ENCODE data around the gene MYDGF.
A peak's percentile ranks its signal among the peaks of the same experiment; 100 is the strongest.

Gene MYDGF

DNA sequence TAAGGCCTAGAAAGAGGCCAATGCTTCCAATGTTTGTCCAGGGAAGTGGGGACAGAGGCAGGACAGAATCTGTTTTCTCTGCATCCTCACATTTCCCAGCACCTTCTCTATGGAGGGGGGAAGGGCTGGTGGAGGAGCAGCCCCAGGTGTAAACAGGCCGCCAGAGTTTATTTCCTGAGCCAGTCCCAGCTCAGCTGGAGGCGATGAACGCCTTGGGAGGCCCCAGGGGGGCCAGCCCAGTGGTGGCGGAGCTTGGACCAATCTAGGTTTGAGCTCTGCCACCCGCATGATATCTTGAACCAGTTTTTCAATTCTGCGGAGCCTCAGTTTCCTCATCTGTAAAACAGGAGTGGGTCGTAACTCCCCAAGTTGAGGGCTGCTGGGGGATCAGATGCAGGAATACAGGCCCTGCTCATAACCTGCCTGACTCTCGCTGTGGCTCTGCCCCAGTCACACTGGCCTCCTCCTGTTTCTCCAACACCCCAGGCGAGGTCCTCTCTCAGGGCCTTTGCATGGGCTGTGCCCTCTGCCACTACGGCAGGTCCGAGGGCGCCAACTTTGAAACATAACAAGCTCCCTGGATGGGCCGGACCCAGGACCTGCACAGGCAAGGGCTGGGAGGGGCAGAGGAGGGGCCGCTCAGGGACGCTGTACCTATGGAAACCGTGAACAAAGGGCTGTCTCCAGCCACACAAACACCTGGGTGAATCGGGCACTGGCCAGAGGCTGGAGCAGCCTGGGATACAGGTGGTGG is 29.7 kb downstream of the MYDGF start:
- no peak for DNase-seq

DNA sequence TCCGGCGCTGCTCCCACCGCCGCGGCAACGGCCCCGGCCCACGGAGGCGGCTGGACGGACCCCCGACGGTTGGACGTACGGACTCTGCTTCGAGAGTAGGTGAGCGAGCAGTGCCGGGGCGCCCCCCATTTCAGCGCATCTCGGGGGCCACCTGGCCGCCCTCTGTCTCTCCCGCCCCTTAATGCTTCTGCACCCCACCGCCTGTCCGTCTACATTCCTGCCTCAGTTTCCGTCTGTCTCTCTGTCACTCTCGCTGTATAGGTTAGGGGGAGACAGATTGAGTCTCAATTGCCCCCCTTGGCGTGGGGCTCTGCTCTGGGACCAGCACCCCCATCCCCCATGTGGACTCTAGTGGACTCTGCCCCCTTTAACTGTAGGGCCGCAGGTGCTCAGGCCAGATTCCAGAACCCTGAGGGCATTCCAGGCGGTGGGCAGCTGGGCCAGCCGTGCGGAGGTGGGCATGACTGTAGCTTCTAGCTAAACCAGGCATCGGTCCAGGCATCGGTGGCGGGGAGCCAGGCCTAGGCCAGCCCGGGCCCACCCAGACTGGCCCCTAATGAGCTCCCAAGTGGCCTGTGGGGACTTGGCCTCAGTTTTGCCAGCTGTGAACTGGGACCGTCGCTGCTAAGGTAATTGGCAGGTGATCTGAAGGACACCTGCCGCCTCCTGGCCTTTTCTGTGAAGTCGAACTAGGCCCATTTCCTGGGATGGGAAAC is 30.5 kb downstream of the MYDGF start:
- DNase-seq: no peak

DNA sequence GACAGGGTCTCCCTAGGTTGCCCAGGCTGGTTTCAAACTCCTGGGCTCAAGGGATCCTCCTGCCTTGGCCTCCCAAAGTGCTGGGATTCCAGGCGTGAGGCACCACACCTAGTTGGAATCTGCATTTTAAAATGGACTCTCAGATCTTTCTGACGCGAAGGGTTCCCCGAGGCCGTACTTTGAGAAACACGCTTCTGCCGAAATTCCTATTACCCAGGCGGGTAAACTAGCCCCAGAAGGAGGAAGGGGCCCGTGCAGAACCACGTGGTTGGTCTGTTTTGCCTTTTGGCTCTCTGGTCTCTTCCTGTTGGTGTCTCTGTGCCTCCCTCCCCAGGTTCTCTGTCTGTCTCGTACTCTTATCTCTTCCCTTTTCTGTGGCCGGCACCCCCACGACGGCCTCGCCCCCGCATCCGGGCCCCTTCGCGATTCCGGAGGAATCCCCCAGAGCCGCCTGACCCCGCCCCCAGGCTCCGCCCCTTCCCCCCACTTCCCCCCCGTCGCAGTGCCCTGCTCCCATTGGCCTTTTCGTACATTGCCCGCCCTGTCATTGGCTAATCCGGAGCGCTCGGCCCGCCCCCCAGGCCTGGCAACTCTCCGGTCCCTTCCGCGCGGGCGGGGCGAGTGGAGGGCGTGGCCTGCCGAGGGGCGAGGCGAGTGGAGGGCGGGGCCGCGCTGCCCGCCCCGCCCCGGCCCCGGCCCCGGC is 31.2 kb downstream of the MYDGF start, which contains the start of gene TNFAIP8L1:
Gene TNFAIP8L1, plus strand, starts transcription at position 689 of the 703 bp plus-strand sequence. CDS start 12,354 bp downstream, outside the sequence.
- peak; percentile 99 for DNase-seq

DNA sequence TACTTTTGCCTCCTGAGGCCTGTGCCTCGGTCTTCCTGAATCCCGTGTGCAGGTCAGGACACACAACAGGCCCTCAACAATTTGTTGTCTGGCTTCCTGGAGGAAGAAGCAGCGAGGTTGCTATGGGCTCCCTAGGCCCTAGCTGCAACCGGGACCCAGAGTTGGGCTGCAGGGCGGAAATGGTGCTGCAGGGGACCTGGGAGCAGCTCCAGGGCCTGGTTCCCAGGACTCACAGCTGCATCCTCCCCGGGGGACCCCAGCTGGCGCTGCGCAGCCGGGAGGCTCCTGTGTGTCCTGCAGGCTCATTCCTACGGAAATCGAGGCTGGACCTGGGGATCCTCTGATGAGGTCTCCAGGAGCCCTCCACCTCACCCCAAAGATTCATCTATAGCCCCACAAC is 31.8 kb downstream of the MYDGF start:
- no peak for DNase-seq

DNA sequence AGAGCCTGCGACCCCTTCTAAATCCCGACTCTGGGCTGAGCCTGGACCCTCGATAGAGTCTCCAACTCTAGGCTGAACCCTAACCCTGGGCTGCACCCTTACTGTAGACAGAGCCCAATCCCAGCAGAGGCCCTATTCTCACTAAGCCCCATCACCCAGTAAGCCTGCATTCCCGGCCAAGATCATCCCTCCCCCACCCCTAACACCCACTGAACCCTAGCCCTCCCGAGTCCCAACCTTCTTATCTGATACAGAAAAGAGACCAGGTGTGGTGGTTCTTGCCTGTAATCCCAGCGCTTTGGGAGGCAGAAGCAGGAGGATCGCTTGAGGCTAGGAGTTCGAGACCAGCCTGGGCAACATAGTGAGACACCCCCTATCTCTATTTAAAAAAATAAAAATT is 33.4 kb downstream of the MYDGF start:
- DNase-seq: no peak

DNA sequence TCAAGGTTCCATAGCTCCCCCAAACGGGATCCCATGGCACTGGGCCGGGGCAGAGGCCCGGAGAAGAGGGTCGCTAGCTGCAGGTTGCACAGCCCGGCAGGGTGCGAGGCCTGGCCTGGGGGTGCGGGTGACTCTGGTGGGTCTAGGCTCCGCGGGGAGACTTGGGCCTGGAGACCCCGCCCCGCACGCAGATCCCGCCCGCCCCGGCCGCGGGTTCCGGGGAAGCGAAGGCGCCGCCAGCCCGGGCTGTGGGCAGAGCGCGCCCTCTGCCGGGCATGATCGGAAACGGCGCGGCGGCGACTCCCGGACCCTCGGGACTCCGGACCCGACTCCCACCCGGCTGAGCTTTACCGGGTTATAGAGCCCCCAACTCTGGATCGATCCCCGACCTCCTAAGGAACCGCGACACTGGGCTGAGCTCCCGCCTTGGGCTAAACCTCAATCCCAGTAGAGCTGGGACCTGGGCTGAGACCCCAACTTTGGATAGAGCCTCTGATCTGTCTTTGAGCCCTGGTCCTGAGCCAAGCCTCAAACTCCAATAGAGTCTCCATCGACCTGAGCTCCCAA is 33.9 kb downstream of the MYDGF start:
- peak; percentile 62 for DNase-seq

DNA sequence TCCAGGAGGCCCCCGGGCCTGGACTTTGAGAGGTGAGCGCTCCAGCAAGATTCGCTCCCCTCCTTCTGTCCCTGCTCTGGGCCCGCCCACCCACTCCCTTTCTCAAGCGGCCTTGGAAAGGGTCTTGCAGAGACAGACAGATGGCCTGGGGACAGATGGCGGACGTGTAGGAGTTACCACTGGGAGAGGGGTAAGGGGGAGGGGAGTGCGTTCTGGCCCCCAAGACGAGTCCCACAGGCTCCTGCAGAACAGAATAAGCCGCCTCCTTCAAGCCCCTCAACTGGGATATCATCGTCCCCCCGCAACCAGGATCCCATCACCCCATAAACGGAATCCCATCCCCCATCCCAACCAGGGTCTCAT is 34.4 kb downstream of the MYDGF start:
- DNase-seq: no peak

DNA sequence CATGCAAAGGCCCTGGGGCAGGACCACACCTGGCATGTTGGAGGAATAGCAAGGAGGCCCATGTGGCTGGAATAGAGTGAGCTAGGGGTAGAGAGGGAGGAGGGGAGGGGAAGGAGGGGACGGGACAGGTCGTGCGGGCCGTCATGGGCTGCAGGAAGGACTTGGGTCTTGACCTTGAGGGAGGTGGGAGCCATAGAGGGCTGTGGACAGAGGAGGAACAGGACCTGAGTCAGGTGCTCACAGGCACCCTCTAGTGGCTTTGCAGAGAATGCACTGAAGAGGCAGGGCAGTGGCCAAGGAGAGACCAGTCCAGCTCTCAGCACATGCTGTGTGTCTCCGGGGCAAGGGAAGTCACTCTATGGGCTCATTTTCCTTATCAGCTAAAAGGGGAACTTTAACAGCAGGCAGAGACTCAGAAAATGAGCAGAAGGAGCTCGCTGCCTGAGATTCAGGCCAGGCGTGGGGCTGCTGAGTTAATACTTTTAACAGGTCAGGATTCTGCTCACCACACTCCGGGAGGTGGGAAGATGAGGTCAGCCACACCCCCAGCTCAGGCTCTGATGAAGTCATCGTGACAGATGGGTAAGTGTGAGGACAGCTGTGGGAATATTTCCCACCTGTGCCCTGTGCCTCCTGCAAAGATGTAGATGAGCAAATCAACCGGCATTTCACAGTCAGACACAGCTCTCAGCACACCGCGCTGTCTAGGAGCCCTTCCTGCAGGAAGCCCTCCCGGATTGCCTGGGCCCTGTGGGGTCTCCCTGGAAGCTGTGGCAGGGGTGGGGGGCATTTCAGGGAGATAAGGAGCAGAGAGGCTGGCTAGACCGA is 36.8 kb downstream of the MYDGF start:
- no peak for DNase-seq

DNA sequence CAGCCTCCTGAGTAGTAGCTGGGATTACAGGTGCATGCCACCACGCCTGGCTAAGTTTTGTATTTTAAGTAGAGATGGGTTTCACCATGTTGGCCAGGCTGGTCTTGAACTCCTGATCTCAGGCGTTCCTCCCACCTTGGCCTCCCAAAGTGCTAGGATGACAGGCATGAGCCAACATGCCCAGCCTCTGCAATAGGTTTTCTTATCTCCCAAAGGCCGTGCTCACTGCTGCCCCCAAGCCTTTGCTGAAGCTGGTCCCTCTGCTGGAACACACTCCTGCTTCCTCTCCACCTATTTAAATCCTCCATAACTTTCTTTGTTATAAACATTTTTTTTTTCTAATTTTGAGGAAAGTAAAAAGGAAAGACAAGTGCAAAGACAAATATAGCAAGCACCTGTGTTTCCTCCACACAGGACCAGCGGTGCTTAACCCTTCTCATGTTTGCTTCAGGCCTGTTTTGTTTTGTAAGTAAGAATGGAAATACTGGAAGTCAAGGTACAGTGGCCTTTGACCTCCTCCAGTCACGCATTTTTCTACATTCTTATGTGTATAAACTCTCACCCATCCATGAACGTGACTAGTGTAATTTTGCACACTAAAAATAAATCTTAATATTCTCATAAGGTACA is 45.3 kb downstream of the MYDGF start:
- DNase-seq: no peak

DNA sequence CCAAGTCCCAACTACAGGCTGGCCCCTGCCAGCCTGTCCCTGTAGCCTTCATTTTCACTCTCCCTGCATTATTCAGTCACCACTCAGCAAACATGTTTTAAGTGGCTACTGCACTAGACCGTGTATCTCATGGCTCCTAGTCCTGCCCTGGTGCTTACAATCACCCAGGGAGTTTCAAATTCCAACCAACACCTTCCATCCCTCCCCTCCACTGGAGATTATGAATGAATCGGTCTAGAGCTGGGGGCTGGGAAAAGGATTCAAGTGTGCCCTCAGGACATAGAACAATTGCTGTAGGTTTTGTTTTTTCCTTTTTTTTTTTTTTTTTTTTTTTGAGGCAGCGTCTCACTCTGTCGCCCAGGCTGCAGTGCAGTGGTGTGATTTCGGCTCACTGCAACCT is 45.8 kb downstream of the MYDGF start:
- DNase-seq: no peak

DNA sequence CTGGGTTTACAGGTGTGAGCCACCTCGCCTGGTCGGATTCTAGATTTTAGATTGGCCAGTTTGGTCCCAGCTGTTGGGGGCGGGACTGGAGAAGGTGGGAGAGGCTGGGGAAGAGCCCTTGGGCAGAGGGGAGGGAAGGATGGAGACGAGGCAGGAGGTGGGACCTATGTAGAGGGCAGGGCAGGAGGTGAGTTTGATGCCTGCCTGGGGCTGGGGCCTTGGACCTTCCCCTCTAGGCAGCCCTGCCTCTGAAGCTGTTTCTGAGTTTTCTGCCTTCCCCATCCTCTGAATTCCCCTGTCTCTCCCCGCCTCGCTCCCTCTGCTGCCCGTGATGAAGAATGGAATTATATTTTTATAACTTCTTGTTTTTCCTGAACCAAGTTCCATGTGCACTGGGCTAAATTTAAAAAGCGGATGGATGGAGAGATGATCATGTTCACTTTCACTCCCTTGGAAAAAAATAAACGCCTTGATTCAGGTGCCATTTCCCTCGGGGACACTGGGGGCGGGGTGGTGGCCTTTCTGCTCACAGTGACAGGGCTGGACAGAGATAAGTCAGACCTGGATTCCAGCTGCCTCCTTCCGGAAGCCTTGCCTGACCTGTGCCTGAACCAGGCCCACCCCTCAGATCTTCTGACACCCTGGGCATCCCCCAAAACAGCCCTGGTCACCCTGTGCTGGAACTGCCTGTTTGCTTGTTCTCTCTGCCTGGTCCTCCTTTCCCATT is 47.3 kb downstream of the MYDGF start:
- DNase-seq: no peak

DNA sequence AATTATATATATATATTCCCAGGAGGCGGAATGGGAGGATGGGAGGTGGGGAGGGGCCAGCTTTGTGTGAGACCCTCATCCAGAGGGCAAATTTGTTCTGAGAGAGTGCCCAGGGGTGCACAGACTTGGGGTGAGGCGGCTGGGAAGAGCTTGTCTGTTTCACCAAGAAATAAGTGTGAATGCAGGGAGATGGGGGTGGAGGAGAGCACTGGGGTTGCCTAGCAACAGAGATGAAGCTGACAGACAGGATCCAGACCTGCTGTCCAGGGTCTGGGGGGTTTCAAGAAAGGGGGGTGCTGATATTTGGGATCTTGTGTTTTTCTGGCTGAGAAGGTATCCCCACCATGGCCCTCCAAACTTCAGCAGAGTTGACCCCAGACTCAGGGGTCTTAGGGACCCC is 49.5 kb downstream of the MYDGF start:
- DNase-seq: no peak

DNA sequence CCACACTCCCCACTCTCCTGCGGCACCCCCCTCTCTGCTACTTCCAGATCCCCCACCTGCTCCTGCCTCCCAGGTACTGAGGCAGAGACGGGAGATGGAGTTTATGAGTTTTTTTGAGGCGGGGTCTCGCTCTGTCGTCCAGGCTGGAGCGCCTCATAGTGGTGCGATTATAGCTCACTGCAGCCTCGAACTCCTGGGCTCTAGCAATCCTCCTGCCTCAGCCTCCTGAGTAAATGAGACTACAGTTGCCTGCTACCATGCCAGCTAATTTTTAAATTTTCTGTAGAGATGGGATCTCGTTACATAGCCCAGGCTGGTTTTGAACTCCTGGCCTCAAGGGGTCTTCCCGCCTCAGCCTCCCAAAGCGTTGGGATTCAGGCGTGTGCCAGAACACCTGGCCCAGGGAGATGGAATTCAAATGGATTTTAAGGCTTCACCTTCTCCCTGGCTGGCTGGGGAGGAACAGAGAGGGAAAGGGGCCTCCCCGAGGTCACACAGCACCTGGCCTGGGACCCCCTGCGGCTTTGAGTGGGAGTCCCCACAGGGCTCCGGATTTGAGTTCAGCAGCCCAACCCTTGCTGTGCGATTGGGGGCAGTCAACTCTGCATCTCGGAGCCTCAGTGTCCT is 50.4 kb downstream of the MYDGF start:
- no peak for DNase-seq

DNA sequence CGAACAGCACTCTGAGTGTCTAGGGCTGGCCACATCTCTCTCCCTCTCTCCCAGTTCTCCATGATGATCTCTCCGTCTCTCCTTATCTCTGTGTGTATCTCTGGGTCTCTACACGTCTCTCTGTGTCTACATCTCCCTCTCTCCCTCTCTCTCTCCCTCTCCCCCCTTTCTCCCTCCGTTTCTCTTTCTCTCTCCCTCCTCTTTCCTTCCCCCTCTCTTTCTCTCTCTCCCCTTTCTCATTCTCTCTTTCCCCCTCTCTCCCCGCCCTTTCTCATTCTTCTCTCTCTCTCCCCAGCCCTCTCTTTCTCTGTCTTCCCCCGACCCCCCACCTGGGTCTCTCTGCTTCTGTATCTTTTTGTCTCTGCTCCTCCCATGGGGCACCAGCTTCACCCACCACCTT is 52.1 kb downstream of the MYDGF start:
- no peak for DNase-seq

DNA sequence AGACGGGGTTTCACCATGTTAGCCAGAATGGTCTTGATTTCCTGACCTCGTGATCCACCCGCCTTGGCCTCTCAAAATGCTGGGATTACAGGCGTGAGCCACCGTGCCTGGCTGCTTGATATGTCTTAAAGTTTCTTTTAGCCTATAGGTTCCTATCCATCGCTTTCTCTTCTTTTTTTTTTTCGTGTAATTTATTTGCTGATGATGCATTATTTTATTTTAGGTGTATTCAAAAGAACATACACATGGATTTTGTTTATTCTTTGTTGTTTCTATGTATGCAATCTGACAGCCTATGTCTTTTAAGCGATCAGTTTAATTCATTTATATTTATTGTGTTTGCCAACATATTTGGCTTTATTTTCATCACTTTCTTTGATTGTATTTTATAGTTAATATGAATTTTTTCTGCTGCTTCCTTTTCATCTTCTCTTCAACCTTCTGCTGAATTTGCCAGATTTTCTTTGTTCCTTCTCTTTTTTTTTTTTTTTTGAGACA is 56.8 kb downstream of the MYDGF start:
- DNase-seq: no peak

DNA sequence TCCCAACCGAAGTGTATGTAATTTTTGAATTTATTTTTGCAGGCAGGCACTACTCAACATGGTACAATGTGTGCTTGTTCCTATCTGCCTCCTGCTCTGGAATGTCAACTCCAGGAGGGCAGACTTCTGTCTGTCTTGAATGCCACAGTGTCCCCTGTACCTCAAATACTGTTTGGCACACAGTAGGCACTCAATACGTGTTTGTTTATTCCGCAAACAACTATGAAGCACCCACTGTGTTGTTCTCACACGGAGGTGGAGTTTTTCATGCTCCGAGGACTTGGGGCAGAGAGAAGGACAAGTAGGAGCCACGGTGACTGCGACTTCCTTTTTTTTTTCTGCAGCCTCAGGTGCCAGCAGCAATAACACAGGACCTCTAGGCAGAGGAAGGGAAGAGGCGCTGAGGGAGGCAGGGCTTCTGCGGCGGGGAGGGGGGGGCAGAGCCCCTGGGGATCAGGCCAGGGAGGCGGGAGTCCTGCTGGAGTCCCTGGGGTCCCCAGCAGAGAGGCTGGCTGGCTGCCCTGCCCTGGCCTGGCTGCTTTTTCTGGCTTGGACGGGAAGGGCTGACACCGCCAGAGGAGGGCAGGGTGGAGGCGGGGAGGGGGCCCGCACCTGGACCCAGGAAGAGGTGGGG is 60.1 kb downstream of the MYDGF start:
- no peak for DNase-seq
